ENCODE results near the gene WSCD2. TPM values are rescaled to one million over a fixed set of nuclear protein-coding genes. Genes with fewer than 3 reads are reported as not detected.

Gene WSCD2
- total RNA-seq, 1 donor from 2014 or later, result 2.0 TPM

DNA sequence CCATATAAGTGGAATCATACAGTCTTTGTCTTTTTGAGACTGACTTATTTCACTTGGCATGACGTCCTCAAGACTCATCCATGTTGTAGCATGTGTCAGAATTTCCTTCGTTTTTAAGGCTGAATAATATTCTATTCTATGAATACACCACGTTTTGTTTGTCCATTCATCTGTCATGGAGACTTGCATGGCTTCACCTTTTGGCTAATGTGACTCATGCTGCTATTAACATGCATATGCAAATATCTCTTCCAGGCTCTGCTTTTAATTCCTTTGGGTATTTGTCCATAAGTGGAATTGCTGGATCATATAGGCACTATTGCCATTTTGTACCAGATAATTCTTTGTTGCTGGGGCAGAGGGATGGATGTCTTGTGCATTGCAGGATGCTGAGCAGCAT, 19.6 kb upstream of the WSCD2 start:
- DNase-seq, result no peak

DNA sequence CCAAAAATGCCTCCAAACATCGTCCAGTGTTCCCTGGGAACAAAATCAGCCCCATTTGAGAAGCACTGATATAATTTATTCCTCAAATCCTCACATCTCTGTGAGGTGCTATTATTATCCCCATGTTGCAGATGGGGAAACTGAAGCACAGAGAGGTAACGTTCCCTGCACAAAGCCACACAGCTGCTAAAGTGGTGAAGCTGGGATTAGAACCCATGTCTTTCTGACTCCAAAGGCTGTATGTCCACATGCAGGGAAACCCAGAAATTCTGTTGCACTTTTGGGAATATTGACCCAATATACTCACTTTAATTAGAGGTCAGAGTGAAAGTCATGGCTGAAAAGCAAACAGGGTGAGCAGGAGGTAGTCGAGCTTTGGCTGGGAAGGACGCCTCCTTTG, 19.1 kb upstream of the WSCD2 start:
- DNase-seq, result no peak

DNA sequence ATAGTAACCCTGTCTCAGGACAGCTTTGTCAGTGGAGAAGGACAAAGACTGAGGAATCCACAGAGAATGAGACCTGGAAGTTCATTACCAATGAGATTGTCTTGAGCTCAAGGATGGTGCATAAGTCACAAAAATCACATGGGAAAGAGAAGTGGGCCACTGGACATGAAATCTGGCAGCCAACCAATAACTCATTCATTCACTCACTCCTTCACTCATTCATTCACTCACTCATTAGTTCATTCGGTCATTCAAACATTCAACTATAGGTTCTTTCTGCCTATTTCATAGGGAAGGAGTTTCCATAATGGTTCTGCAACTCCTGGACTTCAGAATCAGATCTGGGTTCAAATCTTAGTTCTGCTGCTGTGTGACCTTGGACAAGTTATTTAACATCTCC, 18.2 kb upstream of the WSCD2 start:
- no peak for DNase-seq

DNA sequence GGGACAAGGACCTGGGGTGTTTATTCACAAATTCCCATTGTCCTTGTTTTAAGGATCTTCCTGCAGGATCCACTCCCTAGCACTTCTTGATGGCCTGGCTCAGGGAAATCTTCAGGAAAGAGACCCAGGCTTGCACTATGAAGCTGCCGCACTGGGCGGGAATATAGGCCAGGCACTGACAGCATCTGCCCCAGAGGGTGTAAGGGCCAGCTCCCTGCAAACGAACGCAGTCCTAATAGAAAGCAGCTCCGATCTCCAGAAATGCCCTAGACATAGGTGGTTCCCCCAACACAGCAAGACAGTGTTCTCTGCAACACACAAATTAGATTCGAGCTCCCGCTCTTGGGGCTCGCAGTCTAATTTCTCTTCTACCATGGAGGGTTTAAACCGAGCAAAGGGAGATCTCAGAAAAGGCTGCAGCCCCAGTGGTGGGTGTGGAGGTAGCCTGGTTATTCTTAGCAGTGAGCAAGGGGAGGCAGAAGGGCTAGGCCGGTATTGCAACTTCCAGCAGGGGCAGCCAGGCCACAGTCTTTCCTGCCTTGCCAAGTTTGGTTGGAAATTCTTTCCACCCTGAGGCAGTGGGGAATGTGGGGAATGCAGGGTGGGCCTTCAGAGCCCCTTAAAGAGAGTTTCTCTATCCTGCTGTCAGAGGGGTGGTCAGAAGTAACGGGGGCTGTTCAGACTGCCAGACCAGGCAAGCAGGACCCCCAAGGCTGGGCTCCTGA, 16.1 kb upstream of the WSCD2 start:
- no peak for DNase-seq

DNA sequence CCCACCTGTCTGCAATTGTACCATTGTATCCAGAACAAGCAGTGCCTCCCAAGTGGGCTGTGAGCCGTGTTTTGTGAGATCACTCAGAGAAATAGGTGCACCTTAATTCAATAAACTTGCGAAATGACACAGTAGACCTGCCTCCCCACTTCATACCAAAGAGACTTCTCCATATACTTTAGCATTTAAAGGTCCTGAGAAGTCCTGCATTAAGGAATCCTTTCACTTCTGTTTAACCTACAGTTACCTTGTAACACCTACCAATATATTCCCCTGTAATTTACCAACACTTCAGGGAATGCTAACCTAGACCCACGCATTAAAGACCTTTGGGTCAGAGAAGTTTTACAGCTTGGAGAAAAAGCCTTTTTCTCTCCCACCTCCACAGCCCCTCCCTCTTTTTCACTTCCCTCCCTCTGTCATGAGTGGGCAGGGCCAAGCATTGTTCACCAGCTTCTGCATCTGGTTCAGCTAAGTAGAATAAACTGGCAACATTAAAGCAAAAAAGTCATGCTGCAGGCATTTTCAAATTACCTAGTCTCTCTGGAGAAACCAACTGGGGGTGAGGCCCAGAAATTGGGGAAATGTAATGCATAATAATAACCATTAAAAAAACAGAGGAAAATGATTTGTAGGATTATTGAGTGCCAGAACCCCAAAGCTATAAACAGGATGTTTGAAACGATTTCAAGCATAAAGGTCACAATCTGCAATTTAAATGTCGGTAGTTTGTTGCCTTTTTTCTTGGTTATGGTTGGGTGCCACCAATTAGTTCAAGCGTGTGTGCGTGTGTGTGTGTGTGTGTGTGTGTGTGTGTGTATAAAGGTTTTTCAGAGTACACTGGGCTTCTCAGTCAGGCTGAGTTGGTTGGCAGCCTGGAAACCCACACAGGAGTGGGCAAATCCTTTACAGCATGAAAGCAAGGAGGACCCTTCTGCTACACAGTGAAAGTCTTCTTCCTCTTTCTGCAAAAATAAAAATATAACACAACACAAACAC, 13.7 kb upstream of the WSCD2 start:
- peak; percentile 56 for DNase-seq

DNA sequence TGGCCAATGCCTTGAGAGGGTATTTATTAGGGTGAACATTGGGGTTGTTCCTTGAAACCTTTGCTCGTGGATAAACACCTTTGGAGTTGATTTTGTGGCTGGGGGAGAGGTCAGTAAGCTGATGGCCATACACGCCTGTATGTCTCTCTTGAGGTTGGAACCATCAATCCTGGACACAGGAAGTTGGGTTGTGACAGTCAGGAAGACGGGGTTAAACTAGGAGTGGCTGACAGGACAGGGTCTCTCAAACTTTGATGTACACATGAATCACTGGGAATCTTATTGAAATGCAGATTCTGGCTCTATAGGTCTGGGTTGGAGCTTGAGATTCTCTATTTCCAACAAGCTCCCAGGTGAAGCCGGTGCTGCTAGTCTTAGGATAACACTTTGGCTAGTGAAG, 12.8 kb upstream of the WSCD2 start:
- DNase-seq, result no peak

DNA sequence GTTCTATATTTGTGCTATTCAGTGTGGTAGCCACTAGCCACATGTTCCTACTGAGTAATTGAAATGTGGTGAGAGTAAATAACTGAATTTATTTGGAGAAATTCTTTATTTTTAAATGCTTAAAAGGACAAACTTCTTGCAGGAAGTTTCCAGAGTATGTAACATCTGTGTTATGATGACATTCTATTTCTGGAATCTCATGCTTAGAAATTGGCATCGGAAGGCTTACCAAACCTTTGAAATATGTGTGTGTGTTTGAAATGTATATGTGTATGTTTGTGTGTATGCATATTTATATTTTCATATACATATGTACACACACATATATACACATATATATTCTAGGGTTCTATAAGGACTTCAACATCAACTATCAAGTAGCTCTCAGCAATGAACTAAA, 12.4 kb upstream of the WSCD2 start:
- DNase-seq, result peak; percentile 85

DNA sequence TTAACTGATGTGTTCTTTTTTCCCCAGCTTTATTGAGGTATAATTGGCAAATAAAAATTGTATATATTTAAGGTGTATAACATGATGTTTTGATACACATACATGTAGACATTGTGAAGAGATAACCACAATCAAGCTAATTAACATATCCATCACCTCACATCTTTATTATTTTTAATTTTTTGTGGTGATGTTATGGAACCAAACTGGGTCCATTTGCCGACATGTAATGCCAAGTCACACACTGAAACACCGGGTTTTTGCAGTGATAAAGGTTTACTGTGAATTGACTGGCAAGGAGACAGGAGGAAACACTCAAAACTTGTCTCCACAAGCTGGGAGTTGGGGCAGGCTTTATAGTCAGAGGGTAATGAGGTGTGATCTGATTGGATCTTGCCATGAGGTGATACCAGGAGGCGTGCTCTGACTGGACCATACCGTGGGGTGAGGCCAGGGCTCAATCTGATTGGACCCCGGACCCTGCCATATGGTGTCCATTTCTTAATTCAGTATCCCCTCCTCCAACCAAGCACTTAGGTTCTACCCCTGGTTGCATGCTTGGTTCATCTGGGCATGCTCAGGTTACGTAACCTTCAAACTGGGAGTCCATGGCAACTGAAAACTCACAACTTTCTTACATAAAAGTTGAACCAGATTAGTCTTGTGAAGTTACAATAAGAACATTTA, 11.8 kb upstream of the WSCD2 start:
- DNase-seq, result no peak

DNA sequence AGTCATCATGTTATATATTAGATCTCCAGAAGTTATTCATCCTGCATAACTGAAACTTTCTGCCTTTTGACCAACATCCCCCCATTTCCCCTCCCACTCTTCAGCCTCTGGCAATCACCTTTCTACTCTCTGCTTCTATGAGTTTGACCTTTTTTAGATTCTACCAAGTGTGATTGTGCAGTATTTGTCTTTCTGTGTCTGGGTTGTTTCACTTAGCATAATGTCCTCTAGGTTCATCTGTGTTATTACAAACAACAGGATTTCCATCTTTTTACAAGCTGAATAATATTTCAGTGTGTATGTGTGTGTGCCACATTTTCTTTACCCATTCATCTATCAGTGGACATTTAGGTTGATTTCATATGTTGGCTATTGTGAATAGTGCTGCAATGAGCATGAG, 11.2 kb upstream of the WSCD2 start:
- DNase-seq, result no peak

DNA sequence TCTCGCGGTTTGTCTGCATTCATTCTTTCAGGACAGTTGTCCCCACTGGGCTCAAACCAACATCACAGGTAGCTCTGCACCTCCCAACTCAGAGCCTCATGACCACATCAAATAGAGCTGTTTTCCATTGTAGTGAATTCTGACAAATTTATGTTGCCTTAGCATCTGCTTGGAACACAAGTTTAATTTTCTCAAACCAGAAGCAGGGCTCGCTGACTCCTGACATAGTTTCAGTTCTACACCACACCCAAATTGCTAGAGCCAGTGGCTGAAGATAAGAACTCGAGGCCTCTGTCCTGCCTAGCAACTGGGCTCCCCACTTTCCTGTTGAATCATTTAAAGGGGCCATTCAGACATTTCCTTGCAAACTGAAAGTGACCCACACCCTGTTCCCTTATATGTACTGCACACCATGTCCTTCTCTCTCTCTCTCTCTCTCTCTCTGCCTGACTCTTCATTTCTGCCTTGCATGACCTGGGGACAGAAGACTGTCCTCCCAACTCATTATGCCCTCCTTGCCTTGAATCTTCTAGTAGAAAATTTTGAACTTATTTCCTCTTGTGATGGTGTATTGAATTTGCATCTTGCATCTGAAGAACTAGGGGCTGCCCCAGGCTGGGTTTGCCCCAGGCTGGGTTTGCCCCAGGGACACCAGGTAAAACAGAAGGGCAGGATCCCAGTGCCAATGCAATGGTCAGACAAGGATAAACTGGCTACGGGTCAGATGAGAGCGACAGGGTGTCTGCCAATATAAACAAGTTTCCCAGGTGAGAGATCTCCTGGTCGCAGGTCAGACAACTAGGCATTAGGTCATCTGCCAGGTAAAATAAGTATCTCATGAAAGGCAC, 9.7 kb upstream of the WSCD2 start:
- peak; percentile 38 for DNase-seq

DNA sequence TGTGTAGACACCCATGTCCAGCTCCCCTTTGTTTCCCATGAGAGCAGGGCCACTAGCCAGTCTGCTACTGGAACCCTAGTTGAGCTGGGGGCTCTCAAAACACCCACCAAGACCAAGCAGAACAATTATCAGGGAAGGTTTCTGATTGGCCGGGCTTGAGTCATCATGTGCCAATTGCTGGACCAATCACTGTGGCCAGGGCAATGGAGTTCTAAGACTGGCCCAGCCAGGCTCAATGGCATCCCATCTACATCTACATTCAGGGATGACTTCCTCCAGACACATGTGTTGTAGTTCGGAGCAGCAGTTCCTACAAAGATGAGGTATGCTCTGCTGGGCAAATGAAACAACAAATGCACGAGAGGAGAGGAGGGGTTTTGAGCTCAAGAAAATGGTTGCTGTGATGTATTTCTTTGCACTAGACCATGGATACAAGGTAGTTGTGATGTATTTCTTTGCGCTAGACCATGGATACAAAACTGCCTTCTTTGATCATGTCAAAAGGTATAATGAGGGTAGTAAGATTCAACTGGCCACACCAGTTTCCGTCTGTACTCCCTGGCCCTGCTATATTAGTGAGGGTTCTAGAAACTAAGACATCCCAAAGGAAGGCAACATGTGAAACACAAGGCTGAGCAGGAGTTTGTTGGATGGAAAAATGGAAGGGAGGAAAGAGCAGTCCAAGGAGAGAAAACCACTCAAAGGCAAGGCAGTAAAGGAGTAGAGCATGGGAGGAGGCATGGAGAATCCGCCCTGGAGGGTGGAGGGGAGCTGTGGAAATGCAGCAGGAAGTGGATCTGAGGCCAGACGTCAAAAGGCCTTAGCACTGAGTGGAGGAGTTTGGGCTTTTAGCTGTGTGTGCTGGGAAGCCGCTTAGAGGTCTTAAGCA, 8.9 kb upstream of the WSCD2 start:
- DNase-seq, result no peak

DNA sequence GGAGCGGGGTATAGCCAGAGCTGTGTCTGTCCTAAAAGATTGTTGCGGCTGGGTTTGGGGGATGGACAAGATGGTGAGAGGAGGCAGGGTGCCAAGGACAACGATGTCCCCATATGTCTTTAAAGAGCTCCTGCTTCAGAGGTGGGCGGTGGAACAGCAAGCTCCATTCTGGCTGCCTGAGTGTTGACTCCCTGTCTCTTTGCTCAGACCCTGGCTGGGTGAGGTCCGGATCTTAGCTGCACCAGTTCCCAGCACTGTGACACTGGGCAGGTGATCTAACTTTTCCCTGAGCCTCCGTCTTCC, 8.3 kb upstream of the WSCD2 start:
- DNase-seq, result no peak

DNA sequence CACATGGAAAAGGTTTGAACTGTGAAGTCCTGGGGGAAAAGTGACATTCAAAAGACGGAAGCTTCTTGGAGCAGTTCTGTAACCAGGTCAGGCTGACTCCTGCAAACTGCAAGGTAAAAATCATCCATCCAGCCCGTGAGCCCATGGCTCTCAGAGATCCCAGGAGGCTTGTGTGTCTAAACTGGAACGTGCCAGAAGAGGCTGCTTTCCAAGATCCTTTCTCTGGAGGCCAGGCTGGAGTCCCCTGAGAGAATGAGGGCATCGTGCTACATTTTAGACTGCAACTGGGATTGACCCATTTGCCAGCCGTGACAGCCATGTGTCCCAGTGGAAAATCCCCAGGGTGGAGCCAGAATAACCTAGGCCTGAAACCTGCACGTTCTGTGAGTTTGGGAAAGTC, 7.8 kb upstream of the WSCD2 start:
- no peak for DNase-seq

DNA sequence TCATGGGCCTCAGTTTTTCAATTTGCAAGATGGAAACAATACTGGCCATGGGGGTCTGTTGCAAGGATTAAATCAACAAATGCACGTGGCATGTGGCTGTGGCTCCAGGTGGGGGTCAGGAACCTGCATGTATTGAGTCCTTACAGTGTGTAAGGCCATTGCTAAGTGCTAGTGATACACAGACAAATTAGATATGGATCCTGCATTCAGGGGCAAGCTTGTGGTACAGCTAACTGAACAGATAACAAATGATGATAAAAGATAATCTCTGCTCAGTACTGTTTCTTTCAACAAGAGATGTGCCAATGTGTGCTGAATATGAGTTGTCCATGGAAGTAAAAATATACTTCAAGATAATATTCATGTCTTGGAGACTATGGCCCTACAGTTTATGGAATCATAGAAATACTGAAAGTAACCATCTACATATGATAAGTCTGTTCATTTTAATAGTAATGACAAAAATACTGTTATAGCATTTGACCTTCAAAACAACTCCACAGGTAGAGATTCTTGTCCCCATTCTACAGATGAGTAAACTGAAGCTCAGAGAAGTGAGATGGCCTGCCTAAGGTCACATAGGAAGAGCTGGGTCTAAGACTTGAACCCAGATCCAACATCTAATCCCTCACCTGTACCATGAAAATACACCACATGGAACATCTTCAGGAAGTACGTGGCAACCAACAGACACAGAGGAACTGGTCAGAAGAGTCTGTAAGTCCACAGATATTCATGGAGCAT, 7.2 kb upstream of the WSCD2 start:
- no peak for DNase-seq

DNA sequence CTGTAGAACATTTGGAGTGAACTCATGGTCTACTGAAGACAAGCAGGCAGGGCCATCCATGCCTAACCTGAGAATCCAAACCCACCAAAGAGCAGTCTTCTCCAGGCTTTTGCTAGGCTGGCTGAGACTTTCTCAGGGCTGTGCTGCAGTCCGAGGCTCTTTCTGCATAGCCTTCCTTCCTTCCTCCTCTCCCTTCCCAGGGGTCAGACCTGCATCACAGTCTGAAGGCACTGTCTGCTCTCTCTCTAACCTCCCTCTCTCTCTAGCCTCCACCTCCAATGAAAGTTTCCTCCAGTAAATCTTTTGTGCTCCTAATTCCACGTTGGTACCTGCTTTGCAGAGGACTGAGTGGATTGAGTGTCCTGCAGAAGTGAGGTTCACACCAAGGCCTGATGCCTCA, 6.4 kb upstream of the WSCD2 start:
- DNase-seq, result no peak

DNA sequence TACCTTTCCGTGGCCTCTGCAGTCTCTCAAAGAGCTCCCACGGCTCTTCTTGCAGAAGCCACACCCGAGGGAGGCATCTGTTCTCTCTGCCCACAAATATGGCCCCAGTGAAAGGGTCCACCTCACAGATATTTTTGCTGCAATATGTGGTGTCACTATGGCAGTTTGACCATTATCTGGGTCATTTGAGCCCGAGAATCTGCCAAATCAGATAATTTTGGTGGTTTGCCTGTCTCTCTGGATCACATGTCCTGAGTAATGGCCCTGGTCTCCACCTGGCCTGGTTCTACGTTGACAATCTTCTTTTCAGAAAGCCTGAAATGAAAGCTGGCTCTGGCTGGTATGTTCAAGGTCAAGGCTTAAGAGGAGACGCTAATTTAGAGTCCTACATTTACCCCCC, 5.7 kb upstream of the WSCD2 start:
- no peak for DNase-seq

DNA sequence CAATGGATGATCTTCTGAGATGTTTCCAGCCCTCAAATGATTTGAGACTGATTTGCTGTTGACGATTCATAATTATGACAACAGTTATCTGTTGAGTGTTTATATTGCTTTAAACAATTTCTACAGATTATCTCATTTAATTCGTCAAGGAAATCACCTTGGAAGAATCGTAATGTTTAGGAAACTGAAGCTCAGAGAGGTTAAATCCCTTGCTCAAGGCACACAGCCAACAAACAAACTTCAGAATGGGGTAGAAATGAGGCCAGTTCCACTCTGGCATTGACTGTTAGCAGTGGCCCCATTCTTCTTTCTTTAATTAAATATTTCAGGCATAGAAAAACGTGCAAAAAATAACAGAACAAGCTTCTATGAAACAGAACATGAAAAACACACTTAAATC, 4.0 kb upstream of the WSCD2 start:
- DNase-seq, result no peak

DNA sequence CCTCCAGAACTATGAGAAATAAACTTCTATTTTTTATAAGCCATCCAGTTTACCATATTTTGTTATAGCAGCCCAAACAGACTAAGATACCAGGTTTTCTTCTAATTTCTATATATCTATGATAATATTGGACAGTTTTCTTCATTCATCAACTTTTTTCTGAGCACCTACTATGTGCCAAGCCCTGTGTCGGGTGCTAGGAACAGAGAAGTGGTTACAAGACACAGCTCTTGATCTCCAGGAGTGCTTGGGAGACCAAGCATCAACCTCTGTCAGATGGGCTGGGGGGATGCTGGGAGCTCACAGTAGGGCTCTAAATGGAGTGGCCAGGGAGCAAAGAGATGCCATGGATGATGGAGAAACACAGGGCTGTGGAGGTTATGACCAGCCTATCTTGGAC, 2.9 kb upstream of the WSCD2 start:
- DNase-seq, result no peak

DNA sequence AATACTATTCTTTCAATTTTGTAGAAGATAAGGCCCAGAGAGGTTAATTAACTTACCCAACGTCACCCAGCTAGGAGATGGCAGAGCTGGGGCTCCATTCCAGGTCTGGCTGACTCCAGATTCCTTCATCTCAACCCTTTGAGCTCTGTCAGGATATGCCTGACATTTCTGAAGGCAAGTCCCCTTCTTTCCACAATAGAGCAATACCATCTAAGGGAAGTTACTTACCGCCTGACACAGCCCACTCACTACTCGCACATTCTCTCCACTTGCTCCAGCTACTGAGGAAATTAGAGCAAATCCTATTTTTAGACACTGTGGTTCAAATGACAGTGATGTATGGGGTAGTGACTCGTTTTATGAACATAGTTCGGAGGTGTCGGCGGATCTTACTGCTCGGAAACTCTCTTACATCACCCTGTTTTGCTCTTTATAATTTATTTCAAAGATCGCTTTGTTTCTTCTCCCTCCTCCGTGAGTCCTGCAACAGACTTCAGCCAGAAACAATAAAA, 2.0 kb upstream of the WSCD2 start:
- peak; percentile 25 for DNase-seq

DNA sequence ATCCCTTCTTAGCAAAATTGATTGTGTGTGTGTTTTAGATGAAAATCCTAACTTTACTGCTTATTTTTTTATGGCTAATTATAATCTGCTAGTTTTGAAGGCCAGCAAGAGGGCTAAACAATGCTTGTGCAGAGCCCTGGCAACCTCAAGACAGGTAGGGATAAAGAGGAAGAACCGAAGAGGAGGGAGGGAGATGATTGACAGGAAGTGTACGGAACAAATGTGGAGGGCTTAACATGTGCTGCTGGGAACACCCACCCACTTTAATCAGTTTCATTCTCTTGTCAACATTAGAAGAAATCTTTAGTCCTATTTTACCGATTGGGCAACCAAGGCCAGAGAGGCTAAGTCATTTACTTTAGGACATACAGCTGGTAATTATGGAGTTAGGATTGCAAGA, 1.4 kb upstream of the WSCD2 start:
- no peak for DNase-seq

All from skin of body (tissue), 2 donors.